Endodermal cell (in vitro differentiated cells): Measurements from ENCODE around the gene PLAC9. TPM values are rescaled to one million over a fixed set of nuclear protein-coding genes. Genes with fewer than 3 reads are reported as not detected.
A peak's percentile ranks its signal among the peaks of the same experiment; 100 is the strongest.

Source experiments
- DNase-seq: peaks from one replicate; pipeline ENCODE4 v3.0.0-alpha.2; 2017
- H3K27ac ChIP-seq: 2 replicates; pipeline ENCODE4 v1.5.1; 2013; ENCODE audit warnings: mild to moderate bottlenecking, low read depth, low read length, moderate library complexity
- H3K27me3 ChIP-seq: 2 replicates; pipeline ENCODE4 v1.6.1; 2013; ENCODE audit warnings: mild to moderate bottlenecking, low read length, moderate library complexity; ENCODE audit not compliant: insufficient read depth, control insufficient read depth, poor library complexity, severe bottlenecking
- H3K36me3 ChIP-seq: 2 replicates; pipeline ENCODE4 v1.7.0; 2013; ENCODE audit warnings: mild to moderate bottlenecking, low read length, moderate library complexity; ENCODE audit not compliant: control insufficient read depth, insufficient read depth
- H3K4me1 ChIP-seq: one replicate; pipeline ENCODE4 v1.7.0; 2013; ENCODE audit warnings: low read length; ENCODE audit not compliant: control insufficient read depth, insufficient read depth
- H3K4me3 ChIP-seq: 2 replicates; pipeline ENCODE4 v1.5.1; 2013; ENCODE audit warnings: mild to moderate bottlenecking, low read length, moderate library complexity
- H3K9ac ChIP-seq: 2 replicates; pipeline ENCODE4 v1.6.1; 2013; ENCODE audit warnings: mild to moderate bottlenecking, low read length, moderate library complexity; ENCODE audit not compliant: poor library complexity, severe bottlenecking; ENCODE audit errors: extremely low read depth
- H3K9me3 ChIP-seq: 2 replicates; pipeline ENCODE4 v1.6.1; 2013; ENCODE audit warnings: mild to moderate bottlenecking, low read length, moderate library complexity; ENCODE audit not compliant: control insufficient read depth
- H3K27ac Mint-ChIP-seq: 2 replicates; pipeline ENCODE4 v1.8.0; 2020; ENCODE audit warnings: mixed read lengths
- H3K27me3 Mint-ChIP-seq: 2 replicates; pipeline ENCODE4 v1.8.0; 2021; ENCODE audit warnings: mild to moderate bottlenecking, mixed read lengths; ENCODE audit not compliant: insufficient read depth
- H3K36me3 Mint-ChIP-seq: 2 replicates; pipeline ENCODE4 v1.8.0; 2020; ENCODE audit warnings: low read depth, mixed read lengths
- H3K4me1 Mint-ChIP-seq: 2 replicates; pipeline ENCODE4 v1.8.0; 2020; ENCODE audit warnings: mixed read lengths
- H3K4me3 Mint-ChIP-seq: 2 replicates; pipeline ENCODE4 v1.8.0; 2020; ENCODE audit warnings: mild to moderate bottlenecking, moderate library complexity, mixed read lengths
- H3K9me3 Mint-ChIP-seq: 2 replicates; pipeline ENCODE4 v1.8.0; 2020; ENCODE audit warnings: mild to moderate bottlenecking, mixed read lengths
- WGBS, 2 experiments: methylation state at CpG; one replicate each; pipeline versions ENCODE4 v1.1.5 to v1.1.7; 2013; ENCODE audit warnings: missing lambda C conversion rate in 2 of 2, mixed read lengths in 1 of 2; ENCODE audit not compliant: insufficient coverage in 1 of 2, insufficient read length in 1 of 2; 5-methylcytosine and 5-hydroxymethylcytosine counted together
- total RNA-seq, 2 donors: library from RNA; stranded (reverse); fragmentation: NEBNext Ultra II Directional in 1 of 2; extraction: Animal tissue kit (Norgen Biotek cat#: 25700) in 1 of 2; gene quantifications; 2 replicates in 1 of 2; 3 replicates in 1 of 2; pipeline ENCODE4 v1.2.1, GENCODE V29; 2021
- TF ChIP-seq, protein P1 (sequence below): fragments of 200-600 bp; sonication (generic); conservative IDR thresholded peaks from 2 replicates; pipeline ENCODE4 v1.5.0; 2021; ENCODE audit warnings: antibody characterized with exemption, mild to moderate bottlenecking

The PLAC9 gene
- total RNA-seq, 2 donors from 2014 or later = 8.4 to 14.9 TPM

DNA sequence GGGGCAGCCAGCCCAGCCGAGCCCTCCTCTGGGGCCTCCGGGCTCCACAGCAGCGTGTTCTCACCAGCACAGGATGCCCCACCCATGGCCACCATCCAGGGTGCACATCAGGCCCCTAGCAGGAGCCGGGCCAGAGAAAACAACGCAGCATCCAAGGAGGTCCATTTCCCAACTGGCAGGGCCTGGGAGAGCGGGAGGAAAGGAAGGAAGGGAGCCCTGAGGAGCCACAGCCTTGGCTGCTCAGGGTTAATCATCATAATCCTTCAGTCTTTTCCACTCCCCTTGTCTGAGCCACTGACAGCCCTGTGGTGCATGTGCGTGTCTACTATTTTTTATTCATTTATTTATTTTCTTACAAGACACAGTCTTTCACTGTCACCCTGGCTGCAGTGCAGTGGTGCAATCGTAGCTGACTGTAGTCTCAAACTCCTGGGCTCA, 3.6 kb downstream of the PLAC9 start:
- no peak overlapping the region for H3K9ac ChIP-seq
- H3K36me3 ChIP-seq = no peaks in the 10 kb centered on the region
- H3K4me1 ChIP-seq = no peaks in the 10 kb centered on the region
- 93 to 100% methylated on average over 4 to 8 of the region's 8 CpGs for WGBS, 2 experiments
- H3K27ac ChIP-seq = no peak overlapping the region
- no peaks in the 10 kb centered on the region for H3K36me3 Mint-ChIP-seq
- TF ChIP-seq, protein P1, sequence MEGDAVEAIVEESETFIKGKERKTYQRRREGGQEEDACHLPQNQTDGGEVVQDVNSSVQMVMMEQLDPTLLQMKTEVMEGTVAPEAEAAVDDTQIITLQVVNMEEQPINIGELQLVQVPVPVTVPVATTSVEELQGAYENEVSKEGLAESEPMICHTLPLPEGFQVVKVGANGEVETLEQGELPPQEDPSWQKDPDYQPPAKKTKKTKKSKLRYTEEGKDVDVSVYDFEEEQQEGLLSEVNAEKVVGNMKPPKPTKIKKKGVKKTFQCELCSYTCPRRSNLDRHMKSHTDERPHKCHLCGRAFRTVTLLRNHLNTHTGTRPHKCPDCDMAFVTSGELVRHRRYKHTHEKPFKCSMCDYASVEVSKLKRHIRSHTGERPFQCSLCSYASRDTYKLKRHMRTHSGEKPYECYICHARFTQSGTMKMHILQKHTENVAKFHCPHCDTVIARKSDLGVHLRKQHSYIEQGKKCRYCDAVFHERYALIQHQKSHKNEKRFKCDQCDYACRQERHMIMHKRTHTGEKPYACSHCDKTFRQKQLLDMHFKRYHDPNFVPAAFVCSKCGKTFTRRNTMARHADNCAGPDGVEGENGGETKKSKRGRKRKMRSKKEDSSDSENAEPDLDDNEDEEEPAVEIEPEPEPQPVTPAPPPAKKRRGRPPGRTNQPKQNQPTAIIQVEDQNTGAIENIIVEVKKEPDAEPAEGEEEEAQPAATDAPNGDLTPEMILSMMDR = no peak
- no peak for DNase-seq
- H3K4me3 Mint-ChIP-seq = no peak overlapping the region
- H3K27me3 Mint-ChIP-seq = peaks cover 26% of the 10 kb centered on the region
- H3K4me3 ChIP-seq = no peak overlapping the region
- peaks cover 15% of the 10 kb centered on the region for H3K4me1 Mint-ChIP-seq
- peaks cover 13% of the 10 kb centered on the region for H3K27me3 ChIP-seq
- no peak overlapping the region for H3K27ac Mint-ChIP-seq
- no peaks in the 10 kb centered on the region for H3K9me3 Mint-ChIP-seq
- H3K9me3 ChIP-seq = no peaks in the 10 kb centered on the region

GRCh38 chr10:80137031-80137862, 4.7 kb downstream of the PLAC9 start:
- Mint-ChIP-seq H3K27ac (no peak overlapping the region), H3K4me3 (no peak overlapping the region), H3K27me3 (peaks cover 19% of the 10 kb centered on the region), H3K4me1 (peaks cover 10% of the 10 kb centered on the region), H3K9me3 (no peaks in the 10 kb centered on the region), H3K36me3 (no peaks in the 10 kb centered on the region)
- H3K9me3 ChIP-seq = no peaks in the 10 kb centered on the region
- no peak overlapping the region for H3K4me3 ChIP-seq
- DNase-seq = no peak
- TF ChIP-seq, protein P1 = no peak
- no peaks in the 10 kb centered on the region for H3K36me3 ChIP-seq
- no peaks in the 10 kb centered on the region for H3K4me1 ChIP-seq
- 92 to 97% methylated on average over 10 to 14 of the region's 14 CpGs for WGBS, 2 experiments
- no peak overlapping the region for H3K27ac ChIP-seq
- no peak overlapping the region for H3K9ac ChIP-seq
- peaks cover 13% of the 10 kb centered on the region for H3K27me3 ChIP-seq

DNA sequence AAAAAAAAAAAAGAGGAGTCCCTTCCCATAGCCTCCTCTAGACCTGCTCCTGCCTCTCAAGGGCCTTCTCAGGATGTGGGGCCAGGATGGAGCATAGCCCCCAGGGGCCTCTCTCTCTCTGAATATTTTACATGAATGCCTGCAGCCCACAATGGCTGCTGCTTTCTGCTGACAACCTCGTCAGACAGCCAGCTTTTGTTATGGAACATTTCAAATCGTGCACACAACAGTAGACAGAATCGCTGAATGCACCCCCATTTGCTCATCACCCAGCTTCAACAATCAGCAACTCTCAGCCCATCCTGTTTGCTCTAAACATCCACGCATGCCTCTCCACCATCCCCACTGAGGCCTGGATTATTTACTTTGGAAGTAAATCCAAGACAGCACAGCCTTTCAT, 5.4 kb downstream of the PLAC9 start:
- H3K9me3 Mint-ChIP-seq = no peaks in the 10 kb centered on the region
- no peaks in the 10 kb centered on the region for H3K36me3 Mint-ChIP-seq
- peaks cover 7% of the 10 kb centered on the region for H3K4me1 Mint-ChIP-seq
- Histone ChIP-seq H3K4me1 (no peaks in the 10 kb centered on the region), H3K36me3 (no peaks in the 10 kb centered on the region), H3K9ac (no peak overlapping the region), H3K4me3 (no peak overlapping the region), H3K27ac (peak overlapping the region; percentile 49), H3K27me3 (peaks cover 9% of the 10 kb centered on the region), H3K9me3 (no peaks in the 10 kb centered on the region)
- 80 to 81% methylated on average over 1 to 4 of the region's 4 CpGs for WGBS, 2 experiments
- H3K27me3 Mint-ChIP-seq = peaks cover 15% of the 10 kb centered on the region
- TF ChIP-seq, protein P1 = no peak
- H3K27ac Mint-ChIP-seq = no peak overlapping the region
- H3K4me3 Mint-ChIP-seq = no peak overlapping the region
- DNase-seq = no peak
